HCT116 (cell line): ENCODE data around the gene PPEF2. TPM values are rescaled to one million over a fixed set of nuclear protein-coding genes. Genes with fewer than 3 reads are reported as not detected.

Source experiments
- ATAC-seq: fragments of 200-7000 bp; cut with Tn5 transposase; 2 replicates; pipeline ENCODE4 v1.9.1; 2020; ENCODE audit warnings: mild to moderate bottlenecking, moderate library complexity
- BruUV-seq: library from RNA; stranded (reverse); fragments of 400-500 nt; replicated peaks from 2 replicates; lab custom pipeline; 2021; lab: Mats Ljungman, UMichigan
- CTCF ChIA-PET: fragments of 300-600 bp; sonication (Branson Sonifier 250); formaldehyde crosslinking; loops from one replicate; lab custom pipeline; 2021; ENCODE audit warnings: antibody characterized with exemption; lab: Charles Lee
- POLR2A ChIA-PET: fragments of 300-600, 350-600 bp; sonication (Branson Sonifier 250); formaldehyde crosslinking; loops from one replicate; lab custom pipeline; 2021; ENCODE audit warnings: antibody characterized with exemption; lab: Charles Lee
- RAD21 ChIA-PET, 2 experiments: fragments of 300-600 bp; sonication (Branson Sonifier 250); formaldehyde crosslinking; loops; one replicate each; lab custom pipeline; 2023; ENCODE audit warnings: low total read pairs in 2 of 2; ENCODE audit not compliant: uncharacterized antibody in 2 of 2, unreplicated experiment in 2 of 2, low non-redundant PET in 1 of 2; lab: Charles Lee
- DNase-seq: peaks from one replicate; pipeline ENCODE4 v3.0.0-alpha.2; 2010; ENCODE audit warnings: low read depth, low spot score
- H2AFZ ChIP-seq: fragments of 200-600 bp; shearing (Covaris generic), sonication (generic); 2 replicates; pipeline ENCODE4 v1.6.1; 2017; ENCODE audit warnings: low read depth, mixed run types, mixed read lengths, antibody characterized with exemption, low read length; ENCODE audit not compliant: poor library complexity, severe bottlenecking
- H3K27ac ChIP-seq: 2 replicates; pipeline ENCODE4 v1.5.1; 2012; ENCODE audit warnings: low read depth, low read length
- H3K27me3 ChIP-seq: fragments of 200-600 bp; sonication (generic); 2 replicates; pipeline ENCODE4 v1.6.1; 2016; ENCODE audit warnings: mixed run types, low read length, mixed read lengths; ENCODE audit not compliant: insufficient read depth
- H3K36me3 ChIP-seq, 2 experiments: fragments of 200-500 bp in 1 of 2; fragments of 200-600 bp in 1 of 2; sonication (Bioruptor generic) in 1 of 2; sonication (generic) in 1 of 2; 2 replicates each; pipeline versions ENCODE4 v1.5.1 to v1.6.1; 2014 to 2016; ENCODE audit warnings: low read length in 2 of 2, inconsistent platforms in 1 of 2, mixed read lengths in 1 of 2, mixed run types in 1 of 2; ENCODE audit not compliant: insufficient read depth in 2 of 2, control insufficient read depth in 1 of 2
- H3K4me1 ChIP-seq, 2 experiments: fragments of 200-600 bp in 1 of 2; sonication (generic) in 1 of 2; 2 replicates each; pipeline versions ENCODE4 v1.5.1 to v1.6.1; 2012 to 2017; ENCODE audit warnings: low read length in 2 of 2, inconsistent platforms in 1 of 2, mild to moderate bottlenecking in 1 of 2, mixed read lengths in 1 of 2, mixed run types in 1 of 2, moderate library complexity in 1 of 2; ENCODE audit not compliant: insufficient read depth in 2 of 2, control insufficient read depth in 1 of 2
- H3K4me2 ChIP-seq: fragments of 200-600 bp; sonication (generic); 2 replicates; pipeline ENCODE4 v1.6.1; 2017; ENCODE audit warnings: mixed run types, low read length, mixed read lengths
- H3K4me3 ChIP-seq, 2 experiments: fragments of 200-600 bp in 1 of 2; sonication (generic) in 1 of 2; replicated peaks in 1 of 2; 2 replicates each; pipeline ENCODE4 v1.5.1; 2011 to 2016; ENCODE audit warnings: low read length in 2 of 2, control low read depth in 1 of 2, low read depth in 1 of 2, mild to moderate bottlenecking in 1 of 2, mixed read lengths in 1 of 2, mixed run types in 1 of 2
- H3K79me2 ChIP-seq: fragments of 200-600 bp; sonication (generic); 2 replicates; pipeline ENCODE4 v1.6.1; 2017; ENCODE audit warnings: mild to moderate bottlenecking, mixed run types, low read length, moderate library complexity, mixed read lengths; ENCODE audit not compliant: insufficient read depth
- H3K9ac ChIP-seq: fragments of 200-600 bp; sonication (generic); 2 replicates; pipeline ENCODE4 v1.6.1; 2016; ENCODE audit warnings: low read length, mixed read lengths
- H3K9me2 ChIP-seq: fragments of 200-600 bp; sonication (generic), shearing (Covaris generic); 2 replicates; pipeline ENCODE4 v1.6.1; 2017; ENCODE audit warnings: mixed run types, mild to moderate bottlenecking, moderate library complexity; ENCODE audit not compliant: insufficient read depth
- H3K9me3 ChIP-seq, 2 experiments: fragments of 200-500 bp in 1 of 2; fragments of 200-600 bp in 1 of 2; sonication (Bioruptor generic) in 1 of 2; sonication (generic) in 1 of 2; 2 replicates each; pipeline ENCODE4 v1.6.1; 2014 to 2017; ENCODE audit warnings: low read length in 2 of 2, mixed read lengths in 2 of 2, inconsistent platforms in 1 of 2, low read depth in 1 of 2, mild to moderate bottlenecking in 1 of 2, mixed run types in 1 of 2, moderate library complexity in 1 of 2; ENCODE audit not compliant: control insufficient read depth in 1 of 2, insufficient read depth in 1 of 2
- H4K20me1 ChIP-seq: fragments of 200-600 bp; sonication (generic), shearing (Covaris generic); 2 replicates; pipeline ENCODE4 v1.6.1; 2017; ENCODE audit warnings: mixed run types, mild to moderate bottlenecking, moderate library complexity; ENCODE audit not compliant: insufficient read depth
- CBX3 ChIP-seq: IDR thresholded peaks from 2 replicates; pipeline ENCODE4 v1.6.1; 2012; ENCODE audit warnings: low read depth
- CEBPB ChIP-seq: IDR thresholded peaks from 2 replicates; pipeline ENCODE4 v1.6.1; 2012; ENCODE audit warnings: low read depth
- ELF1 ChIP-seq: IDR thresholded peaks from 2 replicates; pipeline ENCODE4 v1.6.1; 2012; ENCODE audit warnings: low read depth, borderline replicate concordance
- EZH2 ChIP-seq: fragments of 200-600 bp; sonication (generic); IDR thresholded peaks from 2 replicates; pipeline ENCODE4 v1.6.1; 2017; ENCODE audit warnings: antibody characterized with exemption, mixed run types
- EZH2phosphoT487 ChIP-seq: fragments of 200-600 bp; IDR thresholded peaks from 2 replicates; pipeline ENCODE4 v1.6.1; 2018; ENCODE audit warnings: antibody characterized with exemption, borderline replicate concordance
- JUND ChIP-seq: IDR thresholded peaks from 2 replicates; pipeline ENCODE4 v1.6.1; 2012
- YY1 ChIP-seq: IDR thresholded peaks from 2 replicates; pipeline ENCODE4 v1.6.1; 2011; ENCODE audit warnings: low read length, low read depth, moderate library complexity, mild to moderate bottlenecking; ENCODE audit not compliant: insufficient replicate concordance; ENCODE audit errors: extremely low read depth
- intact Hi-C: fragments of 100-400 bp; cut with micrococcal nuclease; formaldehyde crosslinking; loops from 2 replicates; pipeline ENCODE4 v1.10.0; 2022
- total RNA-seq: library from RNA; stranded (reverse); gene quantifications from one replicate; pipeline ENCODE4 v1.2.1, GENCODE V29; 2021; ENCODE audit not compliant: unreplicated experiment

The PPEF2 gene
- total RNA-seq, 1 experiment from 2014 or later: not detected

- POLR2A ChIA-PET: no interaction called here
- Histone ChIP-seq H3K36me3 (no peaks in the 10 kb centered on the region), H2AFZ (no peak overlapping the region), H4K20me1 (no peaks in the 10 kb centered on the region), H3K9ac (no peak overlapping the region), H3K79me2 (no peaks in the 10 kb centered on the region), H3K9me3 (no peaks in the 10 kb centered on the region), H3K4me1 (no peaks in the 10 kb centered on the region), H3K4me2 (no peak overlapping the region), H3K4me3 (no peak overlapping the region)
- intact Hi-C loops: no loop called here
- RAD21 ChIA-PET: no interaction called here
- no TSS peak for BruUV-seq
- TF ChIP-seq EZH2: no peak
- TF ChIP-seq CBX3: no peak
- no peak for TF ChIP-seq YY1
- no peak for TF ChIP-seq EZH2phosphoT487
- TF ChIP-seq CEBPB: no peak
- no peak for TF ChIP-seq ELF1
- TF ChIP-seq, all 23 proteins: peak for 0
- no peaks in the 10 kb centered on the region; the same call in 1 of the 2 replicates for H3K27me3 ChIP-seq
- no peak for ATAC-seq
- no peak overlapping the region for H3K27ac ChIP-seq
- no peaks in the 10 kb centered on the region for H3K9me2 ChIP-seq
- DNase-seq: no peak
- CTCF ChIA-PET: interaction anchor here (2.4 kb wide), 1 partner anchor 10 kb away, joined by 8 read pairs; no protein-coding TSS in a partner anchor
These were observed 16.1 kb downstream of the PPEF2 start for GRCh38 chr4:75886104-75886503.

GRCh38 chr4:75881476-75881875, 20.8 kb downstream of the PPEF2 start:
- intact Hi-C loops: no loop called here
- no peak overlapping the region for H3K9ac ChIP-seq

More at GRCh38 chr4:75881476-75881875, 20.8 kb downstream of the PPEF2 start:
- no peaks in the 10 kb centered on the region for H3K27me3 ChIP-seq
- RAD21 ChIA-PET: no interaction called here
- POLR2A ChIA-PET: no interaction called here
- H3K4me3 ChIP-seq: no peak overlapping the region
- no peaks in the 10 kb centered on the region for H3K4me1 ChIP-seq
- no peak for TF ChIP-seq JUND
- H4K20me1 ChIP-seq: no peaks in the 10 kb centered on the region
- CTCF ChIA-PET: no interaction called here
- H3K27ac ChIP-seq: no peak overlapping the region
- H3K4me2 ChIP-seq: no peak overlapping the region
- DNase-seq (no peak), ATAC-seq (no peak)
- H3K9me2 ChIP-seq: no peaks in the 10 kb centered on the region
- H2AFZ ChIP-seq: no peak overlapping the region
- no peaks in the 10 kb centered on the region for H3K36me3 ChIP-seq
- BruUV-seq: no TSS peak
- no peaks in the 10 kb centered on the region for H3K79me2 ChIP-seq
- no peaks in the 10 kb centered on the region for H3K9me3 ChIP-seq
